GM12878 (cell line): Measurements from ENCODE around the gene ANKRD66. TPM values are rescaled to one million over a fixed set of nuclear protein-coding genes. Genes with fewer than 3 reads are reported as not detected.

Experiments
- ATAC-seq: fragments of 200-7000 bp; cut with Tn5 transposase; 3 replicates; pipeline ENCODE4 v1.9.1; 2020; ENCODE audit warnings: mild to moderate bottlenecking, moderate library complexity
- BruUV-seq: library from RNA; stranded (reverse); fragments of 400-500 nt; replicated peaks from 2 replicates; lab custom pipeline; 2021; lab: Mats Ljungman, UMichigan
- CTCF ChIA-PET: fragments of 300-600 bp; sonication (Branson Sonifier 250); formaldehyde crosslinking; extraction: SDS; loops from one replicate; lab custom pipeline; 2021; ENCODE audit warnings: inconsistent platforms; lab: Yijun Ruan, JAX
- POLR2A ChIA-PET: fragments of 350-600 bp; formaldehyde crosslinking; extraction: SDS; loops from one replicate; lab custom pipeline; 2021; ENCODE audit warnings: inconsistent platforms; lab: Charles Lee
- RAD21 ChIA-PET: fragments of 300-600 bp; sonication (Branson Sonifier 250); formaldehyde crosslinking; loops from one replicate; lab custom pipeline; 2023; ENCODE audit warnings: antibody characterized with exemption; ENCODE audit not compliant: unreplicated experiment; lab: Charles Lee
- SMC1A ChIA-PET: fragments of 300-600 bp; sonication (Branson Sonifier 250); formaldehyde crosslinking; loops from one replicate; lab custom pipeline; 2023; ENCODE audit not compliant: unreplicated experiment, uncharacterized antibody; lab: Charles Lee
- DNase-seq: peaks from one replicate; pipeline ENCODE4 v3.0.0-alpha.2; 2011; ENCODE audit warnings: low read depth, low spot score
- FAIRE-seq: peaks from 3 replicates; lab custom pipeline; 2011; peaks lifted over from hg19 to GRCh38; lab: Jason Lieb, UNC
- H2AFZ ChIP-seq: 2 replicates; pipeline ENCODE4 v1.6.0; 2011; ENCODE audit warnings: low read depth, low read length, control low read depth; ENCODE audit not compliant: control insufficient read depth
- H3K27ac ChIP-seq: 2 replicates; pipeline ENCODE4 v1.5.1; 2011; ENCODE audit warnings: control low read depth; ENCODE audit not compliant: control insufficient read depth, insufficient read depth
- H3K27me3 ChIP-seq, 2 experiments: replicated peaks in 1 of 2; 2 replicates each; pipeline versions ENCODE4 v1.6.0 to v1.6.1; 2011; ENCODE audit warnings: low read length in 1 of 2; ENCODE audit not compliant: control insufficient read depth in 2 of 2, insufficient read depth in 2 of 2
- H3K36me3 ChIP-seq, 2 experiments: 2 replicates each; pipeline ENCODE4 v1.5.1; 2011; ENCODE audit warnings: low read length in 1 of 2; ENCODE audit not compliant: control insufficient read depth in 2 of 2, insufficient read depth in 2 of 2
- H3K4me1 ChIP-seq: 2 replicates; pipeline ENCODE4 v1.6.1; 2011; ENCODE audit warnings: mild to moderate bottlenecking, low read length, moderate library complexity, mixed read lengths; ENCODE audit not compliant: control insufficient read depth, insufficient read depth
- H3K4me2 ChIP-seq: 2 replicates; pipeline ENCODE4 v1.6.0; 2011; ENCODE audit warnings: control low read depth; ENCODE audit not compliant: control insufficient read depth, insufficient read depth
- H3K4me3 ChIP-seq: fragments of 200-600 bp; sonication (generic); 2 replicates; pipeline ENCODE4 v1.5.1; 2016
- H3K79me2 ChIP-seq: 2 replicates; pipeline ENCODE4 v1.6.0; 2011; ENCODE audit warnings: low read length; ENCODE audit not compliant: control insufficient read depth, insufficient read depth
- H3K9ac ChIP-seq: 2 replicates; pipeline ENCODE4 v1.8.0; 2011; ENCODE audit warnings: low read length, control low read depth, mixed read lengths; ENCODE audit not compliant: control insufficient read depth, insufficient read depth
- H3K9me3 ChIP-seq: replicated peaks from 3 replicates; pipeline ENCODE4 v1.5.1; 2011; ENCODE audit warnings: mild to moderate bottlenecking, low read length; ENCODE audit not compliant: control insufficient read depth, insufficient read depth
- H4K20me1 ChIP-seq: 2 replicates; pipeline ENCODE4 v1.6.0; 2011; ENCODE audit not compliant: control insufficient read depth, insufficient read depth
- ATF7 ChIP-seq: fragments of 450-650 bp; IDR thresholded peaks from 2 replicates; pipeline ENCODE4 v1.6.1; 2016; ENCODE audit warnings: low read depth, mild to moderate bottlenecking
- BACH1 ChIP-seq: fragments of 450-650 bp; IDR thresholded peaks from 2 replicates; pipeline ENCODE4 v1.6.1; 2017; ENCODE audit warnings: mild to moderate bottlenecking, borderline replicate concordance
- CHD1 ChIP-seq: IDR thresholded peaks from 2 replicates; pipeline ENCODE4 v1.6.1; 2012; ENCODE audit warnings: low read depth, low read length, improper control_type of control experiment
- CHD4 ChIP-seq: fragments of 200-600 bp; sonication (generic); IDR thresholded peaks from 2 replicates; pipeline ENCODE4 v1.6.1; 2016; ENCODE audit warnings: mild to moderate bottlenecking
- ESRRA ChIP-seq: IDR thresholded peaks from 2 replicates; pipeline ENCODE4 v1.6.1; 2012; ENCODE audit warnings: mild to moderate bottlenecking, low read length, improper control_type of control experiment
- FOS ChIP-seq: IDR thresholded peaks from 3 replicates; pipeline ENCODE4 v1.6.1; 2011; ENCODE audit warnings: borderline replicate concordance; ENCODE audit not compliant: insufficient read length; ENCODE audit errors: extremely low read depth
- GATAD2B ChIP-seq: fragments of 450-650 bp; conservative IDR thresholded peaks from 2 replicates; pipeline ENCODE4 v1.6.1; 2017; ENCODE audit warnings: low read depth, mild to moderate bottlenecking, moderate library complexity
- MYC ChIP-seq: IDR thresholded peaks from 2 replicates; pipeline ENCODE4 v1.6.1; 2011; ENCODE audit warnings: mild to moderate bottlenecking, low read length, moderate library complexity, inconsistent platforms; ENCODE audit not compliant: insufficient read depth, insufficient replicate concordance, insufficient read length, severe bottlenecking
- POLR2AphosphoS5 ChIP-seq: IDR thresholded peaks from 2 replicates; pipeline ENCODE4 v1.6.1; 2011; ENCODE audit warnings: mild to moderate bottlenecking, low read length, inconsistent platforms
- RBBP5 ChIP-seq: fragments of 200-600 bp; sonication (generic); conservative IDR thresholded peaks from 2 replicates; pipeline ENCODE4 v1.6.1; 2016
- SIN3A ChIP-seq: IDR thresholded peaks from 2 replicates; pipeline ENCODE4 v1.6.1; 2012; ENCODE audit warnings: low read depth, low read length, improper control_type of control experiment
- WRNIP1 ChIP-seq: IDR thresholded peaks from 2 replicates; pipeline ENCODE4 v1.6.1; 2011; ENCODE audit warnings: low read depth, low read length, improper control_type of control experiment, borderline replicate concordance
- ZZZ3 ChIP-seq: IDR thresholded peaks from 2 replicates; pipeline ENCODE4 v1.6.1; 2011; ENCODE audit warnings: low read depth; ENCODE audit not compliant: control insufficient read depth, insufficient read length
- WGBS: methylation state at CpG from one replicate; pipeline ENCODE4 v1.1.6; 2016; ENCODE audit warnings: low lambda C conversion rate; ENCODE audit not compliant: insufficient replicate concordance, insufficient coverage; ENCODE audit errors: missing lambda C conversion rate; 5-methylcytosine and 5-hydroxymethylcytosine counted together
- in situ Hi-C: fragments of 300-500 bp; cut with MboI; formaldehyde crosslinking; loops from 9 replicates; pipeline ENCODE4 v1.14.3; 2018; ENCODE audit warnings: mixed read lengths
- intact Hi-C: fragments of 100-400 bp; cut with micrococcal nuclease; formaldehyde crosslinking; loops from one replicate; pipeline ENCODE4 v1.14.2; 2022; ENCODE audit not compliant: unreplicated experiment
- polyA plus RNA-seq, 11 experiments: library from polyadenylated mRNA; depleted of rRNA in 4 of 11; unstranded in 6 of 11; stranded (reverse) in 5 of 11; fragments of >200 nt; fragmentation: Nextera tagmentation in 4 of 11; fragmentation: Illumina TruSeq in 1 of 11; extraction: Ambion mirVana in 4 of 11; extraction: Trizol in 1 of 11; gene quantifications; 1 replicate in 1 of 11; 2 replicates in 10 of 11; pipeline versions ENCODE4 v1.2.1 to v1.2.3, GENCODE V29; 2011 to 2016; ENCODE audit warnings: inconsistent platforms in 2 of 11, missing spikeins in 2 of 11, low read depth in 1 of 11
- total RNA-seq, 4 experiments: library from RNA; depleted of rRNA in 3 of 4; stranded (reverse); fragments of >200 nt in 3 of 4; fragmentation: Illumina TruSeq in 1 of 4; extraction: Trizol in 1 of 4; gene quantifications; 2 replicates each; pipeline versions ENCODE4 v1.2.1 to v1.2.3, GENCODE V29; 2013 to 2021
- TF ChIP-seq, protein P1 (sequence below): IDR thresholded peaks from 2 replicates; pipeline ENCODE4 v1.6.1; 2011; ENCODE audit warnings: mild to moderate bottlenecking, low read depth, low read length, moderate library complexity; ENCODE audit not compliant: insufficient replicate concordance

ANKRD66 gene
- total and polyA plus RNA-seq, 10 of the 15 experiments (the other 5 are each of a cell fraction or from before 2014, with no cell fraction given): not detected

GRCh38 chr6:46730921-46731461 lies 15.7 kb upstream of the ANKRD66 start:
- RAD21 ChIA-PET: interaction anchor here (0.6 kb wide), 1 partner anchor 305 kb away, joined by 3 read pairs; no protein-coding TSS in a partner anchor
- Histone ChIP-seq H3K4me2 (no peak overlapping the region), H3K9ac (no peak overlapping the region), H4K20me1 (no peaks in the 10 kb centered on the region; the same call in 1 of the 2 replicates), H3K27me3 (peaks cover 3 to 4% of the 10 kb centered on the region in 2 experiments; a peak in 3 of 4 replicates)
- ATAC-seq (no peak), FAIRE-seq (no peak)
- POLR2A ChIA-PET: no interaction called here
- no peak for TF ChIP-seq SIN3A
- TF ChIP-seq POLR2AphosphoS5: no peak
- no peak for TF ChIP-seq RBBP5
- TF ChIP-seq BACH1: no peak
- TF ChIP-seq, protein P1, sequence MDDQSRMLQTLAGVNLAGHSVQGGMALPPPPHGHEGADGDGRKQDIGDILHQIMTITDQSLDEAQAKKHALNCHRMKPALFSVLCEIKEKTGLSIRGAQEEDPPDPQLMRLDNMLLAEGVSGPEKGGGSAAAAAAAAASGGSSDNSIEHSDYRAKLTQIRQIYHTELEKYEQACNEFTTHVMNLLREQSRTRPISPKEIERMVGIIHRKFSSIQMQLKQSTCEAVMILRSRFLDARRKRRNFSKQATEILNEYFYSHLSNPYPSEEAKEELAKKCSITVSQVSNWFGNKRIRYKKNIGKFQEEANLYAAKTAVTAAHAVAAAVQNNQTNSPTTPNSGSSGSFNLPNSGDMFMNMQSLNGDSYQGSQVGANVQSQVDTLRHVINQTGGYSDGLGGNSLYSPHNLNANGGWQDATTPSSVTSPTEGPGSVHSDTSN: no peak
- no peak for TF ChIP-seq CHD1
- TF ChIP-seq WRNIP1: no peak
- no peak for TF ChIP-seq ESRRA
- no peak for TF ChIP-seq GATAD2B
- TF ChIP-seq ATF7: no peak
- TF ChIP-seq CHD4: no peak
- TF ChIP-seq FOS: no peak
- no peak for TF ChIP-seq MYC
- no peak for TF ChIP-seq ZZZ3
- TF ChIP-seq, all 136 proteins: peak for 0
- no peak overlapping the region for H3K27ac ChIP-seq
- H3K4me1 ChIP-seq: no peaks in the 10 kb centered on the region
- in situ Hi-C loops (no loop called here), intact Hi-C loops (no loop called here)
- 0% methylated on average over 4 of the region's 4 CpGs for WGBS
- no TSS peak for BruUV-seq
- H3K36me3 ChIP-seq: no peaks in the 10 kb centered on the region
- ChIA-PET CTCF (no interaction called here), SMC1A (no interaction called here)
- no peak for DNase-seq
- H3K9me3 ChIP-seq: no peaks in the 10 kb centered on the region
- no peak overlapping the region for H2AFZ ChIP-seq
- H3K79me2 ChIP-seq: no peaks in the 10 kb centered on the region
- H3K4me3 ChIP-seq: no peak overlapping the region
